GM10248 (cell line): ENCODE data around the gene NR1D2.

Experiments used
- CTCF ChIA-PET: fragments of 300-600 bp; sonication (Branson Sonifier 250); formaldehyde crosslinking; extraction: SDS; loops from one replicate; lab custom pipeline; 2021; ENCODE audit warnings: antibody characterized with exemption; lab: Yijun Ruan, JAX
- POLR2A ChIA-PET: fragments of 350-650 bp; sonication (Branson Sonifier 250); formaldehyde crosslinking; extraction: SDS; loops from one replicate; lab custom pipeline; 2020; ENCODE audit warnings: antibody characterized with exemption; lab: Yijun Ruan, JAX
- DNase-seq: peaks from one replicate; pipeline ENCODE4 v3.0.0; 2012; ENCODE audit errors: extremely low spot score
- TF ChIP-seq, protein P1 (sequence below): IDR thresholded peaks from 2 replicates; pipeline ENCODE4 v1.5.1; 2012; ENCODE audit warnings: mild to moderate bottlenecking, low read depth; ENCODE audit errors: extremely low read depth, missing control alignments, control extremely low read depth

NR1D2 gene

GRCh38 chr3:23941440-23941839, 3.6 kb upstream of the NR1D2 start:
- DNase-seq = no peak
- CTCF ChIA-PET = interaction anchor here (1.3 to 1.4 kb wide), 2 partner anchors 17 to 53 kb away, joined by 3 read pairs; no protein-coding TSS in a partner anchor
- TF ChIP-seq, protein P1, sequence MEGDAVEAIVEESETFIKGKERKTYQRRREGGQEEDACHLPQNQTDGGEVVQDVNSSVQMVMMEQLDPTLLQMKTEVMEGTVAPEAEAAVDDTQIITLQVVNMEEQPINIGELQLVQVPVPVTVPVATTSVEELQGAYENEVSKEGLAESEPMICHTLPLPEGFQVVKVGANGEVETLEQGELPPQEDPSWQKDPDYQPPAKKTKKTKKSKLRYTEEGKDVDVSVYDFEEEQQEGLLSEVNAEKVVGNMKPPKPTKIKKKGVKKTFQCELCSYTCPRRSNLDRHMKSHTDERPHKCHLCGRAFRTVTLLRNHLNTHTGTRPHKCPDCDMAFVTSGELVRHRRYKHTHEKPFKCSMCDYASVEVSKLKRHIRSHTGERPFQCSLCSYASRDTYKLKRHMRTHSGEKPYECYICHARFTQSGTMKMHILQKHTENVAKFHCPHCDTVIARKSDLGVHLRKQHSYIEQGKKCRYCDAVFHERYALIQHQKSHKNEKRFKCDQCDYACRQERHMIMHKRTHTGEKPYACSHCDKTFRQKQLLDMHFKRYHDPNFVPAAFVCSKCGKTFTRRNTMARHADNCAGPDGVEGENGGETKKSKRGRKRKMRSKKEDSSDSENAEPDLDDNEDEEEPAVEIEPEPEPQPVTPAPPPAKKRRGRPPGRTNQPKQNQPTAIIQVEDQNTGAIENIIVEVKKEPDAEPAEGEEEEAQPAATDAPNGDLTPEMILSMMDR = no peak
- POLR2A ChIA-PET = interaction anchor here (1.0 kb wide), 1 partner anchor 25 kb away, joined by 4 read pairs; the partner anchor contains the start of genes NKIRAS1 and RPL15

- CTCF ChIA-PET = interaction anchor here (1.4 kb wide), 1 partner anchor 54 kb away, joined by 3 read pairs; no protein-coding TSS in a partner anchor
- no peak for DNase-seq
- TF ChIP-seq, protein P1 = no peak
- POLR2A ChIA-PET = no interaction called here
Measured at GRCh38 chr3:23942546-23942945, 2.5 kb upstream of the NR1D2 start.

DNA sequence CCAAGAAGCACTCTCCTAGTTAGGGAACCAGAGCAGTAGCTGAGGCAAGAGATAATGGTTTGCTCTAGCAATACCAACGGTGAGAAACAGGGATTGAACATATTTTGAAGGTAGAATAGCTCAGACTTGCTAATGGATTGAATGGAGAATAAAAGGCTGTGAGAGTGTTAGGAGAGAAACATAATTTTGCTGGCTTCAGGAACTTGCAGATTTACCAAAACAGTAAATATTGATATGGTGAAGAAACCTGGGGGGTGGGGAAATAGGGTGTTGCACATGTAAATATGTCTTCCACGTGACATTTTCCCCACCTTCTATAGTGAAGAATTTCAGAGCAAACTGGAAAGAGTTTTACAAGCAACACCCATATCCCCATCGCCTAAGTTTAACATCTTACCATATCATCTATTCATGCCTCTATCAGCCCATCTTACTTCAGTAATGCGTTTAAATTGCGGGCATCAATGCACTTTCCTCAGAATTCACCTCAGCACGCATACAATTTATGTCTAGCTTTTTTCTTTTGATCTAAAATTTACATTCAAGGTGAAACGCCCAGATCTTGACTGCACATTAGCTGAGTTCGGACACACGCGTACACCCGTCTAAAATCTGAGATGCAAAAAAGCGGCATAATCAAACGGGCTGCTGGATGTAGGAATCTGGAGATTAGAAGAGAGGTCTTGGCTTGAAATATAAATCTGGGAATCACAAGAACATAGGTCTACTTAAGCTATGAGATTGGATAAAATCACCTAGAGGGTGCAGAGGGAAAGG, 891 bp upstream of the NR1D2 start:
- POLR2A ChIA-PET = interaction anchor here (0.6 to 1.6 kb wide), 2 partner anchors 23 to 27 kb away, joined by 4 to 6 read pairs; partner anchors contain the start of genes NKIRAS1 and RPL15
- CTCF ChIA-PET = no interaction called here
- no peak for DNase-seq
- TF ChIP-seq, protein P1 = no peak

DNA sequence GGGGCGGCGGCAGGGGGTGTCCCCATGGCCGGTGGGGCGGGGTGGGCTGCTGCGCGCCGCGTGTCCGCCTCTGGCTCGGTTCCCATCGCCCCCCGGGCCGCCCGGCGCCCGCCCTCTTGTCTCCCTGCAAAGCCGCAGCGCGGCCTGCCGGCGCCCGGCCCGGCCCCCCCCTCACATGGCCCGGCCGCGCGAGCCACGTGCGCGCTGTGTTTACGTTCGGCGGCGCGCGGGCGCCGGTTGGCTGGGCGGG, 502 bp downstream of the NR1D2 start:
- TF ChIP-seq, protein P1 = no peak
- ChIA-PET CTCF (interaction anchor here (1.1 kb wide), 1 partner anchor 17 kb away, joined by 3 read pairs; no protein-coding TSS in a partner anchor), POLR2A (no interaction called here)
- DNase-seq = no peak

- CTCF ChIA-PET = interaction anchor here (1.0 to 1.1 kb wide), 2 partner anchors 16 to 29 kb away, joined by 3 to 4 read pairs; partner anchors contain the start of genes NKIRAS1 and RPL15
- TF ChIP-seq, protein P1 = no peak
- peak; percentile 95 for DNase-seq
- POLR2A ChIA-PET = interaction anchor here (1.0 kb wide), 2 partner anchors 25 to 29 kb away, joined by 3 to 11 read pairs; partner anchors contain the start of genes NKIRAS1 and RPL15
Measured at GRCh38 chr3:23945913-23946687, 1.0 kb downstream of the NR1D2 start.

- ChIA-PET POLR2A (no interaction called here), CTCF (no interaction called here)
- no peak for DNase-seq
- TF ChIP-seq, protein P1 = no peak
Measured at GRCh38 chr3:23948761-23949160, 3.7 kb downstream of the NR1D2 start.
